HEK293 (cell line): Measurements from ENCODE around the gene LRP10.

Experiments
- CTCF ChIA-PET: fragments of 350-600 bp; formaldehyde crosslinking; extraction: SDS; loops from one replicate; lab custom pipeline; 2021; ENCODE audit warnings: antibody characterized with exemption; lab: Yijun Ruan, JAX
- POLR2A ChIA-PET: fragments of 300-600 bp; formaldehyde crosslinking; extraction: SDS; loops from one replicate; lab custom pipeline; 2020; ENCODE audit warnings: antibody characterized with exemption, inconsistent platforms; lab: Yijun Ruan, JAX
- H3K27ac ChIP-seq: fragments of 200-500 bp; sonication (Bioruptor generic); 2 replicates; pipeline ENCODE4 v1.5.1; 2014; ENCODE audit warnings: low read depth, low read length, control low read depth, inconsistent platforms; ENCODE audit errors: extremely low read depth
- H3K36me3 ChIP-seq, 2 experiments: fragments of 200-500 bp in 1 of 2; sonication (Bioruptor generic) in 1 of 2; 1 replicate in 1 of 2; 2 replicates in 1 of 2; pipeline ENCODE4 v1.5.1; 2014 to 2017; ENCODE audit warnings: inconsistent platforms in 2 of 2, low read length in 2 of 2; ENCODE audit not compliant: control insufficient read depth in 2 of 2, insufficient read depth in 1 of 2
- H3K4me1 ChIP-seq: fragments of 200-500 bp; sonication (Bioruptor generic); 2 replicates; pipeline ENCODE4 v1.5.1; 2014; ENCODE audit warnings: mild to moderate bottlenecking, low read length, inconsistent platforms; ENCODE audit not compliant: control insufficient read depth, insufficient read depth
- H3K4me3 ChIP-seq: 2 replicates; pipeline ENCODE4 v1.5.1; 2011; ENCODE audit warnings: low read depth, mild to moderate bottlenecking, control low read depth, low read length, moderate library complexity
- H3K9me3 ChIP-seq: fragments of 200-500 bp; sonication (Bioruptor generic); 2 replicates; pipeline ENCODE4 v1.5.1; 2014; ENCODE audit warnings: low read depth, low read length, inconsistent platforms; ENCODE audit not compliant: control insufficient read depth, insufficient read depth
- BCL11A ChIP-seq: fragments of 450-650 bp; formaldehyde crosslinking; IDR thresholded peaks from 2 replicates; pipeline ENCODE4 v1.5.1; 2016; ENCODE audit warnings: low read depth, missing biosample characterization, missing genetic modification characterization
- BCL11B ChIP-seq: fragments of 450-650 bp; formaldehyde crosslinking; IDR thresholded peaks from 2 replicates; pipeline ENCODE4 v1.5.1; 2016; ENCODE audit warnings: low read depth, missing biosample characterization, missing genetic modification characterization
- EGR2 ChIP-seq: fragments of 450-650 bp; formaldehyde crosslinking; IDR thresholded peaks from 2 replicates; pipeline ENCODE4 v1.5.1; 2016; ENCODE audit warnings: low read depth, missing biosample characterization, missing genetic modification characterization
- KLF7 ChIP-seq: fragments of 450-650 bp; formaldehyde crosslinking; IDR thresholded peaks from 2 replicates; pipeline ENCODE4 v1.5.1; 2016; ENCODE audit warnings: missing biosample characterization, missing genetic modification characterization, borderline replicate concordance
- OSR2 ChIP-seq: fragments of 450-650 bp; formaldehyde crosslinking; IDR thresholded peaks from 2 replicates; pipeline ENCODE4 v1.5.1; 2016; ENCODE audit warnings: missing biosample characterization, missing genetic modification characterization
- PBX3 ChIP-seq: sonication (generic); formaldehyde crosslinking; IDR thresholded peaks from 2 replicates; pipeline ENCODE4 v1.8.1; 2022; ENCODE audit warnings: mild to moderate bottlenecking, moderate library complexity, missing genetic modification reagents
- RBAK ChIP-seq: fragments of 450-650 bp; formaldehyde crosslinking; IDR thresholded peaks from 2 replicates; pipeline ENCODE4 v1.5.1; 2016; ENCODE audit warnings: missing biosample characterization, missing genetic modification characterization
- SP7 ChIP-seq: fragments of 450-650 bp; formaldehyde crosslinking; IDR thresholded peaks from 2 replicates; pipeline ENCODE4 v1.5.1; 2016; ENCODE audit warnings: missing biosample characterization, missing genetic modification characterization
- TCF7L2 ChIP-seq: IDR thresholded peaks from 2 replicates; pipeline ENCODE4 v1.6.1; 2011; ENCODE audit warnings: low read depth, mild to moderate bottlenecking, inconsistent platforms, low read length, moderate library complexity, borderline replicate concordance
- ZBTB8A ChIP-seq: fragments of 450-650 bp; formaldehyde crosslinking; IDR thresholded peaks from 2 replicates; pipeline ENCODE4 v1.5.1; 2016; ENCODE audit warnings: missing biosample characterization, missing genetic modification characterization
- ZEB2 ChIP-seq: fragments of 450-650 bp; formaldehyde crosslinking; IDR thresholded peaks from 2 replicates; pipeline ENCODE4 v1.5.1; 2016; ENCODE audit warnings: missing biosample characterization, missing genetic modification characterization
- ZFHX2 ChIP-seq: fragments of 450-650 bp; formaldehyde crosslinking; conservative IDR thresholded peaks from 2 replicates; pipeline ENCODE4 v1.5.1; 2016; ENCODE audit warnings: missing biosample characterization, missing genetic modification characterization
- ZNF341 ChIP-seq: fragments of 450-650 bp; formaldehyde crosslinking; IDR thresholded peaks from 2 replicates; pipeline ENCODE4; 2016; ENCODE audit warnings: low read depth, missing biosample characterization, missing genetic modification characterization
- ZNF394 ChIP-seq: fragments of 450-650 bp; formaldehyde crosslinking; IDR thresholded peaks from 2 replicates; pipeline ENCODE4 v1.5.1; 2016; ENCODE audit warnings: missing biosample characterization, missing genetic modification characterization, mild to moderate bottlenecking, moderate library complexity, borderline replicate concordance
- ZNF416 ChIP-seq: fragments of 450-650 bp; formaldehyde crosslinking; IDR thresholded peaks from 2 replicates; pipeline ENCODE4 v1.5.1; 2016; ENCODE audit warnings: missing biosample characterization, missing genetic modification characterization
- ZNF473 ChIP-seq: fragments of 450-650 bp; formaldehyde crosslinking; IDR thresholded peaks from 2 replicates; pipeline ENCODE4 v1.5.1; 2017; ENCODE audit warnings: missing biosample characterization, missing genetic modification characterization
- ZNF501 ChIP-seq: fragments of 450-650 bp; formaldehyde crosslinking; IDR thresholded peaks from 2 replicates; pipeline ENCODE4 v1.5.1; 2016; ENCODE audit warnings: missing biosample characterization, missing genetic modification characterization
- ZNF513 ChIP-seq: fragments of 450-650 bp; IDR thresholded peaks from 2 replicates; pipeline ENCODE4 v1.5.1; 2018; ENCODE audit warnings: missing biosample characterization, missing genetic modification characterization
- ZNF530 ChIP-seq: fragments of 450-650 bp; formaldehyde crosslinking; IDR thresholded peaks from 2 replicates; pipeline ENCODE4 v1.5.1; 2016; ENCODE audit warnings: low read depth, missing biosample characterization, missing genetic modification characterization
- ZNF555 ChIP-seq: fragments of 450-650 bp; formaldehyde crosslinking; conservative IDR thresholded peaks from 2 replicates; pipeline ENCODE4 v1.5.1; 2017; ENCODE audit warnings: missing biosample characterization, mild to moderate bottlenecking, missing genetic modification characterization, inconsistent platforms
- ZNF664 ChIP-seq: fragments of 450-650 bp; formaldehyde crosslinking; IDR thresholded peaks from 2 replicates; pipeline ENCODE4 v1.5.1; 2016; ENCODE audit warnings: missing biosample characterization, missing genetic modification characterization
- ZNF670 ChIP-seq: fragments of 450-650 bp; formaldehyde crosslinking; IDR thresholded peaks from 2 replicates; pipeline ENCODE4 v1.5.1; 2016; ENCODE audit warnings: missing biosample characterization, missing genetic modification characterization, low read depth

Gene LRP10

GRCh38 chr14:22845103-22845394 is 26.5 kb upstream of the LRP10 start:
- ChIA-PET CTCF (interaction anchor here (0.6 to 1.0 kb wide), 4 partner anchors 23 to 461 kb away, joined by 3 to 6 read pairs (median 4); no protein-coding TSS in a partner anchor), POLR2A (interaction anchor here (1.1 kb wide), 1 partner anchor 15 kb away, joined by 3 read pairs; no protein-coding TSS in a partner anchor)
- H3K27ac ChIP-seq, result no peak overlapping the region

GRCh38 chr14:22845821-22846625 is 25.5 kb upstream of the LRP10 start:
- no peak for TF ChIP-seq KLF7 (tag by site-specific recombination)
- TF ChIP-seq RBAK (tag by site-specific recombination), result no peak
- TF ChIP-seq SP7 (tag by site-specific recombination), result no peak
- peak; percentile 35 for TF ChIP-seq ZNF341 (tag by site-specific recombination)
- TF ChIP-seq ZNF513 (tag by site-specific recombination), result no peak
- TF ChIP-seq EGR2 (tag by site-specific recombination), result peak; percentile 30; the same call in 1 of the 2 replicates
- TF ChIP-seq ZNF501 (tag by site-specific recombination), result no peak
- TF ChIP-seq OSR2, result no peak
- TF ChIP-seq ZFHX2, result peak; percentile 46; the same call in 1 of the 2 replicates
- TF ChIP-seq ZNF416, result no peak
- CTCF ChIA-PET, result interaction anchor here (0.6 kb wide), 2 partner anchors 11 to 275 kb away, joined by 3 to 6 read pairs; no protein-coding TSS in a partner anchor
- H3K4me3 ChIP-seq, result no peak overlapping the region
- H3K4me1 ChIP-seq, result no peaks in the 10 kb centered on the region
- POLR2A ChIA-PET, result no interaction called here
- H3K9me3 ChIP-seq, result no peaks in the 10 kb centered on the region
- no peak overlapping the region for H3K27ac ChIP-seq
- H3K36me3 ChIP-seq, result no peaks in the 10 kb centered on the region; a peak in 1 of 3 replicates

More at GRCh38 chr14:22845103-22845394, 26.5 kb upstream of the LRP10 start:
- TF ChIP-seq BCL11B, result no peak
- TF ChIP-seq ZNF473 (tag by site-specific recombination), result no peak
- no peak for TF ChIP-seq ZNF530 (tag by site-specific recombination)
- TF ChIP-seq TCF7L2, result no peak
- no peak for TF ChIP-seq BCL11A
- no peak for TF ChIP-seq ZNF670 (tag by site-specific recombination)
- no peak for TF ChIP-seq ZNF664 (tag by site-specific recombination)
- no peak for TF ChIP-seq ZNF394
- no peak for TF ChIP-seq ZNF555 (tag by site-specific recombination)
- TF ChIP-seq ZBTB8A (tag by site-specific recombination), result no peak
- no peak for TF ChIP-seq EGR2 (tag by site-specific recombination)
- TF ChIP-seq PBX3 (CRISPR knock-in tag), result no peak
- no peak for TF ChIP-seq ZEB2 (tag by site-specific recombination)
- H3K4me1 ChIP-seq, result no peaks in the 10 kb centered on the region
- H3K4me3 ChIP-seq, result no peak overlapping the region
- H3K36me3 ChIP-seq, result no peaks in the 10 kb centered on the region; a peak in 1 of 3 replicates
- H3K9me3 ChIP-seq, result no peaks in the 10 kb centered on the region
